ENCODE measurements around the gene CCDC7. TPM values are rescaled to one million over a fixed set of nuclear protein-coding genes. Genes with fewer than 3 reads are reported as not detected.

Gene CCDC7
- total and polyA plus RNA-seq, 2 experiments from 2014 or later: 0.83 to 1.6 TPM

- no peak for TF ChIP-seq ZNF114 (CRISPR knock-in tag; IDR thresholded peaks at IDR 0.05)
Observed at GRCh38 chr10:32418572-32418971, 27.4 kb upstream of the CCDC7 start (continued).

GRCh38 chr10:32419615-32420014 is 26.3 kb upstream of the CCDC7 start:
- ATAC-seq: no peak
- Mint-ChIP-seq H3K4me1 (no peaks in the 10 kb centered on the region), H3K27ac (no peak overlapping the region), H3K27me3 (ENCODE audit: insufficient read depth, low read depth, poor library complexity) (no peaks in the 10 kb centered on the region), H3K4me3 (no peak overlapping the region), H3K36me3 (ENCODE audit: low read depth) (no peaks in the 10 kb centered on the region; the same call in 2 of the 3 replicates), H3K9me3 (peaks cover 19% of the 10 kb centered on the region)
- no peak overlapping the region for H3K27ac ChIP-seq (ENCODE audit: low read depth)
- H3F3A ChIP-seq (replicated peaks; ENCODE audit: low read depth): no peaks in the 10 kb centered on the region
- H2AFZ ChIP-seq: no peak overlapping the region
- no peaks in the 10 kb centered on the region for H3K27me3 ChIP-seq (ENCODE audit: insufficient read depth)
- H3K9me2 ChIP-seq (ENCODE audit: insufficient read depth): no peaks in the 10 kb centered on the region
- DNase-seq (ENCODE audit: low spot score): no peak
- H3K36me3 ChIP-seq (ENCODE audit: insufficient read depth): no peaks in the 10 kb centered on the region
- no peaks in the 10 kb centered on the region for H3K4me1 ChIP-seq (ENCODE audit: insufficient read depth)
- TF ChIP-seq REST (IDR thresholded peaks at IDR 0.05; ENCODE audit: unreplicated experiment) (no peak), ZNF462 (CRISPR knock-in tag; IDR thresholded peaks at IDR 0.05) (no peak), CTCF (conservative IDR thresholded peaks at IDR 0.05; ENCODE audit: low read depth in 2 of 2) (no peak), ETS1 (IDR thresholded peaks at IDR 0.05) (no peak), ZNF331 (CRISPR knock-in tag; IDR thresholded peaks at IDR 0.05; ENCODE audit: low read depth) (no peak), POLR2AphosphoS5 (IDR thresholded peaks at IDR 0.05; ENCODE audit: low read depth) (no peak), ZNF114 (CRISPR knock-in tag; IDR thresholded peaks at IDR 0.05) (no peak), STAT1 (IDR thresholded peaks at IDR 0.05; ENCODE audit: unreplicated experiment) (no peak), EZH2phosphoT487 (IDR thresholded peaks at IDR 0.05; ENCODE audit: unreplicated experiment) (no peak)
- no peaks in the 10 kb centered on the region for H3K79me2 ChIP-seq (replicated peaks; ENCODE audit: insufficient read depth)
- no peak overlapping the region for H3K4me2 ChIP-seq
- H3K4me3 ChIP-seq: no peak overlapping the region
- H4K20me1 ChIP-seq (replicated peaks; ENCODE audit: insufficient read depth): no peaks in the 10 kb centered on the region

All from GM23338 (cell line).